NCI-H1930 (cell line): ENCODE results near the gene ATP7A.

Experiments used
- DNase-seq, 2 experiments: peaks; one replicate each; lab custom pipeline; 2025; lab: John Stamatoyannopoulos, UW

Gene ATP7A

GRCh38 chrX:77945910-77946545 is 35.5 kb downstream of the ATP7A start:
- no peak for DNase-seq

DNA sequence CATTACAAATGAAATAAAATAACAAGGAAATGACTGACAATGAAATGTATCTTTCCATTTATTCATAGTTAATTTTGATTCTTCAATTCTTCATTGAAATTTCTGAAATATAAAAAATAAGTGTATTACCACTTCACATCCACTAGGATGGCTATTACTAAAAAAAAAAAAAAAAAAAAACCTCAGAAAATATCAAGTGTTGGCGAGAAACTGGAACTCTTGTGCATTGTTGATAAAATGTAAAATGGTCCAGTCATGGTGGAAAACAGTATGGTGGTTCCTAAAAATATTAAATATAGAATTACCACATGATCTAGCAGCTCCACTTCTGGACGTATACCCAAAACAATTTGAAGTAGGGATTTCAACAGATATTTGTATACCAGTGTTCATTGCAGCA is 36.1 kb downstream of the ATP7A start:
- DNase-seq: no peak

DNA sequence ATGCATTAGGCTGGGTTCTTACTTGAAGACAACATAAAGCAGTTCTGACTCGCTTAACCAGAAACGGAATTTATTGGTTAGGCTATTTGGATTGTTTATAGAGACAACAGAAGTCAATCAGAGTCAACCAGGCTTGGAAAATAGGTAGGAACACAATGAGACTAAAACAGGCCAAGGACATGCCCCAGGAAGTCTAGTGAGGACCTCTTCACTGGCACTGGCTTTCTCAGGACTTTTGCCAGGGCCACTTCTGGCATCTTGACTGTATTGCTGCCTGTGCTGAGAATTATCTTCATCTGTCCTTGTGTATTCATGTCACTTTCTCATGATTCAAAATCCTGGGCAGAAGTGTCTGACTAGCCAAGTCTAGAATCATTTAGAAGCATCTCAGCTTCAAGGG is 39.3 kb downstream of the ATP7A start:
- DNase-seq: no peak

DNA sequence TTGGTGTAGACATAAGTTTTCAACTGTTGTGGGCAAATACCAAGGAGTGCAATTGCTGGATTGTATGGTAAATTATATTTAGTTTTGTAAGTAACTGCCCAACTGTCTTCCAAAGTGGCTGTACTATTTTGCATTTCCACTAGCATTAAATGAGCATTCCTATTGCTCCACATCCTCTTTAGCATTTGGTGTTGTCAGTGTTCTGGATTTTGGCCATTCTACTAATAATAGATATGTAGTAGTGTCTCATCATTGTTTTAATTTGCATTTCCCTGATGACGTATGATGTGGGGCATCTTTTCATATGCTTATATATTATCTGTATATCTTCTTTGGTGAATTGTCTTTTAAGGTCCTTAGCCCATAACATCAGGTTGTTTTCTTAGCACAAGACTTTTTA is 41.7 kb downstream of the ATP7A start:
- DNase-seq: no peak

- DNase-seq: no peak
Measured at GRCh38 chrX:77953302-77953701, 42.8 kb downstream of the ATP7A start.

DNA sequence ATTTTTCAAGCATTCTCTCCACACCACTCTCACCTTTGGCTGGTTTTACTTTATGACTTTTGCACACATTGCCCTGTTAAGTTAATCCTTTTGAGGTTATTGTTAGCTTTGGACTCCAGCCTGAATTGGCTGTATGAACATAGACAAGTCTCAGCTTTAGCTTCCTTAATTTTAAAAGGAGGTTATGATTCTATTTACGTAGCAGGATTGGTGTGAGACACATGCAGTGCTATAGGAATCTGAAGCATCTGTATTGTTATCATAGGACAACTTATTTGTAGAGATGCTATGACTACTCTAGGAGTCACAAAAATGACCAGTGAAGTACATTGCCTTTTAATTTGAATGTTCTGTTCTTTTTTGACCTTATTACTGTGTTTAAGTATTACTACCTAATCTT is 43.2 kb downstream of the ATP7A start:
- DNase-seq: no peak

DNA sequence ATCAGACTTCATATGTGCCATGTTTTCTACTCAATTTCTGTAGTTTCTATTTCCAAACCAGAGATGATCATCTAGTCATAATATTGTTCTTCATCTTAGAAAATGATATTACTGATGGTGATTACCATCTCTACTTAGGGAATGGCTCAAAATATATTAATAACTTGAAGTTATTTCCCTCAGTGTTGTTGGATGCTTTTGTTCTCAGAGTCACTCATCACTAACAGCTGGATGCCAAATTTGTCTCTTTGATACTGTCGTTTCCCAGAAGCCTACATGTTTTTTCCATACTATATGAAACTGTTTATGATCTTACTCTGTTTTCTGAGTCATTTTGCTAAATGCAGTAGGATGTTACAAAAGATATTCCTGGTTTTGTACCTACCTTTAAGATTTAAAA is 50.1 kb downstream of the ATP7A start:
- no peak for DNase-seq

DNA sequence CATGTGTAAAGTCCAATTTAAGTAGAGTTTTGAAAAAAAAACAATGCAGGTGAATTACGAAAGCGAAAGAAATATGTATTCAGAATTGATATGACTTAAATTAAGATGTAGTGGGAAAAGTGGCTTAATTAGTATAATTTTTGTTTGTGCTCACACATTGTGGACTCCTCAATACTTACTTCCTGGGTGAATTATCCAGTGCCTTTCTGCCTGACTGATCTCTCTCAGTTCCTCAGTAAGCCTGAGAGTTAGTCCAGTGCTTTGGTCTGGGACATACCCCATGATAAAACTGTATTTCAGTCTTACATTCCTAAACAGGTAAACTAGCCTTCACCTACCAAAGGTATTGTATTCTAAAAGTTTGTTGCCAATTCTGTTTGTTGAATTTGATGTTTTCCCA is 50.6 kb downstream of the ATP7A start:
- DNase-seq: no peak

DNA sequence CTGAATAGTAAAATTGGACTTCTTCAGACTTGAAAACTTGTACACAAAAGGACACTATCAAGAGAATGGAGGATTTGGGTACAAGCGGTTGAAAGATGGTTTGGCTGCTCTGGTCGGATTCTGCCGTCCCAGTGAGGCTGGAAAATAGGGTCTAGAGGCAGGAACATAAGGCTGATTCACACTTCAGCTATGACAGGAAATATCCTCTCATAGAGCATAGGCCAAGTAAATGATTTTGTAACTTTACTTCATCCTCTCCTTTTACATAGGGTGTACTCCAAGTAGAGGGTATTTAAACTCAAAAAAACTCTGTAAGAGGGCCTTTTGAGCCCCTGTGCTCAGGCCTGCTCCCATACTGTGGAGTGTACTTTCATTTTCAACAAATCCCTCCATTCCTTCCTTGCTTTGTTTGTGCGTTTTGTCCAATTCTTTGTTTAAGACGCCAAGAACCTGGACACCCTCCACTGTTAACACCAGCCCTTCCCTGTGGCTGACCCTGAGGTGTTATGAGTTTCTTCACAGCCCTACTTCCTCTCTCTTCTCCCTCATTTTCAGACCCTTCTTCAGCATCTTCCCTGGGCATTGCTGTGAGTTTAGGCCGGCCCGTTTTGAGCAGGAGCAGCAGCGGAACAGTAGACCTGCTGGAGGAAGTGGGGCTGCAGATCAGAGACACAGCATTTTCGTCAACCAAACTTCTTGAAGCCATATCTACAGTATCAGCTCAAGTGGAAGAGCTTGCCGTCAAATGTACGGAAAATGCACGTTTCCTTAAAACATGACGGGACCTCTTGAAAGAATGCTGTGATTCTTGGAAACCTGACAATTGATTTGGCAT is 51.8 kb downstream of the ATP7A start:
- DNase-seq: no peak

DNA sequence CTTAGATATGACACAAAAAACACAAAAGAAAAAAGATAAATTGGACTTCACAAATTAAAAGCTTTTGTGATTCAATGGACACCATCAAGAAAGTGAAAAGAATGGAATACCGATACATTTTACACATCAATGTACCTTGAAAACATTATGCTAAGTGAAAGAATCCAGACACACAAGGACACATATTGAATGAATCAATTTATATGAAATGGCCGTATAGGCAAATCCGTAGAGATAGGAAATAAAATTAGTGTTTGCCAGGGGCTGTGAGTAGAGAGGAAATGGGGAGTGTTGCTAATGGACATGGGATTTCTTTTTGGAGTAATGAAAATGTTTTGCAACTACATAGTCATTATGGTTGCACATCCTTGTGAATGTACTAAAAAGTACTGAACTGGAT is 55.9 kb downstream of the ATP7A start:
- DNase-seq: no peak

DNA sequence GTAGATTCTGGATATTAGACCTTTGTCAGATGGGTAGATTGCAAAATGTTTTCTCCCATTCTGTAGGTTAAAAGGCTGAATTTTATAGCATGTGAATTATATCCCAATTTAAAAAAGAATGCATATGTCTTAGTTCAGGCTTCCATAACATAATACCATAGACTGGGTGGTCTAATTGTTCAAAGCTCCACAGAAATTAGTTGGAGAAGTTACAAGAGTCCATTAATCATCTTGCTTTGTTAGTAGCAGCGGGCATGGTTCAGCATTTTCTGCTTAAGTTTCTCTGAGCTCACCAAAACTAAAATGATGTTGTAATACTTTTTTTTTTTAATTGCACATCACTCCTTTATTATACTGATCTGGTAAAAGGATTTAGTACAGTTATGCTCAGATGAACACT is 57.1 kb downstream of the ATP7A start:
- DNase-seq: no peak

- DNase-seq: no peak
Measured at GRCh38 chrX:77969538-77969937, 59.0 kb downstream of the ATP7A start, which contains the start of gene PGAM4. Gene PGAM4, minus strand, starts transcription at chrX:77969638. Its CDS starts 0 bp downstream, at chrX:77969638.

- DNase-seq: peak in 1 of 2 experiments; percentile 3
Measured at GRCh38 chrX:77975755-77976154, 65.3 kb downstream of the ATP7A start.

- no peak for DNase-seq
Measured at GRCh38 chrX:77977095-77977494, 66.6 kb downstream of the ATP7A start.

DNA sequence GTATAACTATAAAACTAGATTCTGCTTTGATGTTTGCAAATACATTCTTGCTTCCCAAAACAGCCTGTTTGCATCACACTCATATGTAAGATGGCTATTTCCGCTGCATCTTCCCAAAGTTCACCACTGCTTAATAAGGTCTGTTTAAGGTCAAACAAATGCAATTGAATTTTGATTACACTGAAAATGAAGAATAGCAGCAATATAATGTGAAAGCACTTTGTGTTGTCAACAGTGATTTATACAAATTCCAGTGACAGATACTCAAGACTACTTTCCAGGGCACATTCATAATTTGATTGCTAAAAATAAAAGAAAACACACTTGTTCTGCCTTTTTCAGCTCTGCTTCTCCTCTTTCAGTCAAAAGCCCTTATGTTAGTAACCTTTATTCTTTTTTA is 67.0 kb downstream of the ATP7A start:
- no peak for DNase-seq

- no peak for DNase-seq
Measured at GRCh38 chrX:77979870-77980269, 69.4 kb downstream of the ATP7A start.

GRCh38 chrX:78011846-78012245 is 101.4 kb downstream of the ATP7A start:
- DNase-seq: no peak

DNA sequence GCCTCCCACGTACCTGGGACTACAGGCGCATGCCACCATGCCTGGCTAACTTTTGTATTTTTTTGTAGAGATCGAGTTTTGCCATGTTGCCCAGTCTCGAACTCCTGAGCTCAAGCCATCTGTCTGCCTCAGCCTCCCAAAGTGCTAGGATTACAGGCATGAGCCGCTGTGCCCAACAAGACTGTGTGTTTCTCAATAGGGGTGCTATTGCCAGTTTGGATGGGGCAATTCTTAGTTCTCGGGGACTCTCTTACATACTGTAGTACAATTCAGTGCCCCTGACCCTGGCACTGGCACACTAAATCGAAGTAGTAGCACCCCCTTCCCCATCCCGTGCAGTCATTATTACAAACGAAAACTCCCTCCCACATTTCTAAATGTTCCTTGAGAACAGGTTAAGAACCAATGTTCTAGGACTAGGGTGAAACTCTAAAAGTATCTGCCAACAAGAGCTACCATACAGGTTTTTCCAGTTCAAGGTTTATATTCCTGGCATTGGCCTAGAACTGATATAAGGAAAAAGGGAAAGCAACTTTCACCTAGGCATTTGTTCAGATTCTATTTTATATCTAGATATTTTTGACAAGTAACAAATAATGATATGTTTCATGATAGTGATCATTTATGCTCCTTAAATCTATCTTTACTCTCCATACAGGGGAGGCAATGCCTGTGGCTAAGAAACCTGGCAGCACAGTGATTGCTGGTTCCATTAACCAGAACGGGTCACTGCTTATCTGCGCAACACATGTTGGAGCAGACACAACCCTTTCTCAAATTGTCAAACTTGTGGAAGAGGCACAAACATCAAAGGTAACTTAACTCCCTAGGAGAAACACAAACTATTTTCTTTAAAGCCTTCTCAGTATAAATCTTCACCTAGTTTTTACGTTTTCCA is 109.3 kb downstream of the ATP7A start:
- no peak for DNase-seq

- no peak for DNase-seq
Measured at GRCh38 chrX:78024349-78025059, 114.0 kb downstream of the ATP7A start.

- no peak for DNase-seq
Measured at GRCh38 chrX:78027798-78028197, 117.3 kb downstream of the ATP7A start.

GRCh38 chrX:78029663-78030062 is 119.2 kb downstream of the ATP7A start:
- DNase-seq: no peak

GRCh38 chrX:78035061-78035460 is 124.6 kb downstream of the ATP7A start:
- no peak for DNase-seq
